Prostate gland (tissue), 2 donors: Measurements from ENCODE around the gene LBX2.

Source experiments
- CTCF ChIP-seq, 4 experiments: fragments of 200-600 bp in 2 of 4; fragments of 450-650 bp in 2 of 4; sonication (generic) in 2 of 4; IDR thresholded peaks; 1 replicate in 3 of 4; 2 replicates in 1 of 4; pipeline ENCODE4 v1.5.1; 2016 to 2019; ENCODE audit warnings: antibody characterized with exemption in 4 of 4, mild to moderate bottlenecking in 2 of 4, moderate library complexity in 2 of 4
- POLR2A ChIP-seq: fragments of 450-650 bp; IDR thresholded peaks from one replicate; pipeline ENCODE4 v1.6.1; 2016; ENCODE audit warnings: antibody characterized with exemption, mild to moderate bottlenecking

GRCh38 chr2:74486141-74486540, 13.3 kb downstream of the LBX2 start:
- no peak for TF ChIP-seq CTCF (IDR thresholded peaks at IDR 0.05)
- TF ChIP-seq POLR2A = no peak
